Mucosa of descending colon (tissue), 3 donors: ENCODE results near the gene KCNIP1. TPM values are rescaled to one million over a fixed set of nuclear protein-coding genes. Genes with fewer than 3 reads are reported as not detected.

Experiments
- ATAC-seq: fragments of 200-7000 bp; cut with Tn5 transposase; one replicate; pipeline ENCODE4 v1.9.1; 2020; ENCODE audit warnings: mild to moderate bottlenecking, moderate library complexity
- DNase-seq, 3 donors: peaks; one replicate each; pipeline ENCODE4 v3.0.0-alpha.2; 2020
- H3K36me3 ChIP-seq: fragments of 200-600 bp; one replicate; pipeline ENCODE4 v1.8.0; 2021; ENCODE audit warnings: low read depth, mild to moderate bottlenecking
- H3K4me1 ChIP-seq: fragments of 200-600 bp; one replicate; pipeline ENCODE4 v1.8.0; 2021; ENCODE audit warnings: low read depth, mild to moderate bottlenecking
- H3K4me3 ChIP-seq: fragments of 200-600 bp; one replicate; pipeline ENCODE4 v1.8.0; 2021; ENCODE audit warnings: mild to moderate bottlenecking
- H3K9me3 ChIP-seq: fragments of 200-600 bp; one replicate; pipeline ENCODE4 v1.8.0; 2021; ENCODE audit warnings: mild to moderate bottlenecking
- CTCF ChIP-seq: fragments of 200-600 bp; IDR thresholded peaks from one replicate; pipeline ENCODE4 v1.8.0; 2022; ENCODE audit warnings: antibody characterized with exemption, mild to moderate bottlenecking
- intact Hi-C, 2 donors: fragments of 100-400 bp; cut with DNase I in 1 of 2; cut with micrococcal nuclease in 1 of 2; formaldehyde crosslinking; loops; one replicate each; pipeline versions ENCODE4 v1.11.0 to v1.11.1; 2022; cut with DNase I, micrococcal nuclease
- total RNA-seq, 3 donors: library from RNA; stranded (reverse); fragmentation: NEBNext Ultra II Directional in 2 of 3; extraction: Animal tissue kit (Norgen Biotek cat#: 25700) in 2 of 3; gene quantifications; one replicate each; pipeline versions ENCODE4 v1.2.1 to v1.2.4, GENCODE V29; 2021 to 2023
- donor health status: DM: no; HTN: no; CAD: no; lungs with moderate emphysema.
- donor health status: DM: no; HTN: no; CAD: no.
- donor health status: DM: no; HTN: yes; CAD: no.

The KCNIP1 gene
- total RNA-seq, 3 donors from 2014 or later = 0.79 TPM; not detected in 2

- TF ChIP-seq CTCF = no peak
- H3K4me3 ChIP-seq = no peak overlapping the region
- no peaks in the 10 kb centered on the region for H3K36me3 ChIP-seq
- no peaks in the 10 kb centered on the region for H3K9me3 ChIP-seq
- no peak for DNase-seq
- ATAC-seq = no peak
- no peaks in the 10 kb centered on the region for H3K4me1 ChIP-seq
- intact Hi-C loops = no loop called here
These were observed 108.4 kb downstream of the KCNIP1 start for GRCh38 chr5:170612256-170612678.

- no peak overlapping the region for H3K4me3 ChIP-seq
- no peaks in the 10 kb centered on the region for H3K9me3 ChIP-seq
- no peaks in the 10 kb centered on the region for H3K36me3 ChIP-seq
- H3K4me1 ChIP-seq = no peaks in the 10 kb centered on the region
- intact Hi-C loops = no loop called here
- DNase-seq = no peak
- no peak for ATAC-seq
- no peak for TF ChIP-seq CTCF
These were observed 110.3 kb downstream of the KCNIP1 start for GRCh38 chr5:170614065-170614490.

- Histone ChIP-seq H3K36me3 (no peaks in the 10 kb centered on the region), H3K4me3 (no peak overlapping the region), H3K4me1 (no peaks in the 10 kb centered on the region), H3K9me3 (no peaks in the 10 kb centered on the region)
- no peak for DNase-seq
- no peak for ATAC-seq
- no peak for TF ChIP-seq CTCF
- intact Hi-C loops = no loop called here
These were observed 110.9 kb downstream of the KCNIP1 start for GRCh38 chr5:170614720-170615119.

- Histone ChIP-seq H3K4me3 (no peak overlapping the region), H3K9me3 (no peaks in the 10 kb centered on the region), H3K4me1 (no peaks in the 10 kb centered on the region), H3K36me3 (no peaks in the 10 kb centered on the region)
- intact Hi-C loops = no loop called here
- no peak for TF ChIP-seq CTCF
- DNase-seq (no peak), ATAC-seq (peak; percentile 42)
These were observed 114.0 kb downstream of the KCNIP1 start for GRCh38 chr5:170617533-170618490.

- no peak overlapping the region for H3K4me3 ChIP-seq
- H3K36me3 ChIP-seq = no peaks in the 10 kb centered on the region
- no peak for DNase-seq
- intact Hi-C loops = loop anchor here in 1 of 2 donors (10.0 kb wide), 1 partner anchor 185 kb away; no protein-coding TSS in a partner anchor
- no peaks in the 10 kb centered on the region for H3K4me1 ChIP-seq
- no peaks in the 10 kb centered on the region for H3K9me3 ChIP-seq
- no peak for TF ChIP-seq CTCF
- no peak for ATAC-seq
These were observed 116.0 kb downstream of the KCNIP1 start for GRCh38 chr5:170619869-170620268.
